DMS79 treated with DMSO at 0.1 percent for 48 hours (cell line): ENCODE results near the gene SPINDOC.

ENCODE experiments used
- DNase-seq: peaks from one replicate; lab custom pipeline; 2025; lab: John Stamatoyannopoulos, UW

SPINDOC gene

GRCh38 chr11:63834535-63835157 lies 21.4 kb downstream of the SPINDOC start:
- no peak for DNase-seq

DNA sequence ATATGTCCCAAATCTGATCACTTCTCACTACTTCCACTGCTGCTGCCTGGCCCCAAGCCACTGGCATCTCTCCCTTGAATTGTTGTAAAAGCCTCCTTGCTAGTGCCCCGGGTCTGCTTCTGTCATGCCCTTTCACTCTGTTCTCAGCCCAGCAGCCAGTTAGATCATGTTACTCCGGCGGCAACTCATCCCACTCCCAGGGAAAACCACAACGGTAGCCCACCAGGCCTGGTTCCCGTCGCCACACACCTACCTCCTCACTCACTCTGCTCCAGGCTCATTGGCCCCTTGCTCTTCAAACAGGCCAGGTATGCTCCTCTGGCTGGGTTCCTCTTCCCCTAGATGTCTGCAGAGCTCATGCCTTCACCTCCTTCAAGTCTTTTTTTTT lies 21.9 kb downstream of the SPINDOC start:
- DNase-seq, result no peak

DNA sequence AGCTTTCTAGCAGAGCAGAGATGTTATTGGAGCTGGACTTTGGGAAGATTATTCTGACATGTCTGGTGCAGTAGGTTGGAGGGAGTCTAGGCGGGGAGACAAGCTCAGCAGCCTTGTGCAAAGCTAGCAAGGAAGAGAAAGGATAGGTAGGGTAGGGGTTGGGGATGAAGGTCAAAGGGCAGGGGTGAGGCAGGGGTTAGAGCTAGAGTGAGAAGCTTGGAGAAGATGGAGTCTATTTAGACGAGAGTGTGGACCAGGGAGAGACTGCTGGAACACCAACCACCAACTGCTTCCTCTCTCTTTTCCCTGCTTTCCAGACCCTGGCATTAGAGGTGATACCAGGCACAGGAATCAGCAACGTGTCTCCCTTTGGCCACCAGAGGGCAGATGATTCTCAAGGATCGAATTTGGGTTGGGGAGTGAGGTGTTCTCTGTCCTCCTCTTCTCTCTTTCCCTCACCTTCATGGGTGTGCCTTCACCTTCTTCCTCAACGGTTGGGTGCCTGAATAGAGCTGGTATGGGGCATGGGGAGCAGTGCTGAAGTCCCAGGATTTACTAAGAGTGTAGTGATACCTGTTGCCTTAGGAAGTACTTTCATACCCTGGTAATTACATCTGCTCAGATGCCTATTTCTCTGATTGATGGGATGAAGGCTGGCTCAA lies 23.9 kb downstream of the SPINDOC start:
- peak; percentile 84 for DNase-seq

- DNase-seq, result peak; percentile 24
These were observed 24.5 kb downstream of the SPINDOC start for GRCh38 chr11:63837739-63838138.

- DNase-seq, result no peak
These were observed 25.0 kb downstream of the SPINDOC start for GRCh38 chr11:63838150-63838677.

- DNase-seq, result peak; percentile 100
These were observed 25.6 kb downstream of the SPINDOC start, which contains the start of gene MARK2 for GRCh38 chr11:63838678-63839507. Gene MARK2 (plus strand): TSS chr11:63839110. CDS start chr11:63839507, 397 bp downstream.

- DNase-seq, result peak; percentile 38
These were observed 26.5 kb downstream of the SPINDOC start for GRCh38 chr11:63839508-63840355.

DNA sequence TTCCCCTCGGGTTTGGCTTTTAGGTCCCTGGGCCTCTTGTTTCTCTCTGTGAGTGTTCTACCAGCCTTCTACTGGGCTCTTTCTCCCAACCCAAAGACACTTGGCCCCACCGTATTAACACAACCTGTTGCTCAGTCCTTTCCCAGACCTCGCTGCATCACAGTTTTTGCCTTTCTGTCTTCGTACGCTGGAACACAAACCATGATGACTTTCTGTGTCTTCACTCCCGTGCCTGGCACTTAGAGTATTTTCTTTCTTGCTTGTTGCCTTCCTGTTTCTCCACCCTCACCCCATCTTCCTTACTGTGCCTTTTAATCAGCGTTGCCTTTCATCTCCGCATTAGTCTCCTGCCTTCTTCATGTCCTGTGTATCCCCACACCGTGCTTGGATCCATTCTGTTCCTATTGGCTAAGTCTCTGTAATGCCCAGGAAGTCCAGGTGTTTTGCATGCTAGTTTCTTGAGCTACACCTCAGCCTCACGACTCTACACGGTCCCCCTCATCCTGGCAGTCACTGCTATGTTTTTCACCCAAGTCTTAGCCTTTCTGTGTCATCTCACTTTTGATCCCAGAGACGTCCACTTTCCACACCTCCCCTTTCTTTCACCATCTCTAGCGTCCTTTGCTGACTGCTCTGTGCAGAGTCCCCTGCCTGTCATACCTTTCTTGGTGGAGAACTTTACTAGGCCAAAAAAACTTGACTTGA lies 27.3 kb downstream of the SPINDOC start:
- DNase-seq, result no peak

- DNase-seq, result peak; percentile 75
These were observed 28.3 kb downstream of the SPINDOC start for GRCh38 chr11:63841554-63841953.

DNA sequence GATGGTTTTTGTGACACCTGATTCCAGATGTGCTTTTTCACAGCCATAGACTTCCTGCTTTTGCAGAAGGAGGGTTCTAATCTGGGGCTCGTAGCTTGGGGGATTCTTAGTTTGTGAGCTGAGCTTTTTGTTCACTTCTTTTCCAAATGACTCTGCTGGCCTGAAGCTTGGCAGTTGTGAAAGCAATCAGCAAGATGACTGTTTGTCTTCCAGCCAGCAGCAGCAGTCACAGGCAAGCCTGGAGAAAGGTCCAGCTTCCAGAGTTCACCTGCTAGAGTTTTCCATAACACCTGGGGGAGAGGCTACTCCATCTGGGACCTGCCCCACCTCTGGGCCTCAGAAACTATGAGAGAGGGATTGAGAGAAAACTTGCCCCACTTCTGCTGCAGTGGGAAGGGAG lies 29.8 kb downstream of the SPINDOC start:
- no peak for DNase-seq

DNA sequence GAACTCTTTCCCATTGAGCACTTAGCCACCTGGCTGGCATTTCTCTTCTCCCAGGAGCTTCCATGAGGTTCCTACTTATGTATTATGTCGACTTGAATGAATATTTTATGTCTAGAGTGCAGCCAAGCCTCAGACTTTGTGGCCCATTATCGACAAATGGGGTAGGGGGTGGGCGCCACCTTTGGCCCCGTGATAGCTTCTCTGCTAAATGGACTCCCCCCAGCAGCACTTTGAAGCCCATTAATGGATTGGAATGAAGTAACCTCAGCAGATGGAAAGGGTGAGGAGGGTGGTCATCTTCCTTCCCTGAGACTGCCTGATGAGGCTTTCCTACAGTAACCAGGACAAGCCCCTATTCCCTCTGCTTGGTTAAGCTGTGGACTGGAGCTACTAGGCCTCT lies 31.6 kb downstream of the SPINDOC start:
- DNase-seq, result no peak

- no peak for DNase-seq
These were observed 32.0 kb downstream of the SPINDOC start for GRCh38 chr11:63845303-63845702.

- DNase-seq, result no peak
These were observed 32.7 kb downstream of the SPINDOC start for GRCh38 chr11:63845911-63846310.

GRCh38 chr11:63846897-63847296 lies 33.6 kb downstream of the SPINDOC start:
- no peak for DNase-seq

DNA sequence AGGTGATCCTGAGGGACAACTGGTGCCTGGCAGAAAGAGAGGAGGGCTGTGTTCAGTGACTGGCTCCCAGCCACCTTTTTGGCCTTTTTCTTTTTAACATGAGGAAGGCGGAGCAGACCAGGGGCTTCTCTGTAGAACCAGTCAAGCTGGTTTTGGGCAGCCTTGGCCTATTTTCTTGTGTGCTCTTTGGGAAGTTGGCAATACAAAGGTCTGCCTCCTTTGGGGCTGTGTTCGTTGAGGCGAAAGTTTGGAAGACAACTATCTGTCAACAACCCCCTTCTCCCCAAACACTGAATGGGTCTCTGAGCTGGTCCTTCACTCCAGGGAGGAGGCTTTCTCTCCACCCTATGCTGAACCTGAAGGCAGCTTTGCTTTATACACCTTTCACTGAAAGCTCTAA lies 34.1 kb downstream of the SPINDOC start:
- DNase-seq, result peak; percentile 78

GRCh38 chr11:63849691-63850090 lies 36.4 kb downstream of the SPINDOC start:
- DNase-seq, result no peak

DNA sequence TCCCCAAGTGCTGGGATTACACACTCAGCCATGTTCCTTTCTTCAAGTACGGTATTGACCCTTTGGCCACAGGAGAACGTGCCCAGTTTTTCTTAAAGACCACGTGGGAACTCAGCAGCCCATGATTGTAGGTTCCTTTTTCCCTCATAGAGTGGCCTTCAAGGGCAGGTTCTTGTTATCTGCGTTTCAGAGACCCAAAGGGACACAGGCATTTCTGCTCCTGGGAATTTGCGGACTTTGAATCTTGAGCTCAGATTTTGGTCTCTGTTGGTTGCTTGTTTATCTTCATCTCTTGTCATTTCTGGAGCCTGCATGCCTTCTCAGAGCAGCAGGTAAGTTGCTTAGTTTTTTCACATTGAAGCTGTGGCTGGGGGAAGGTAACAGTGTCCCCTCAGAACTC lies 37.7 kb downstream of the SPINDOC start:
- no peak for DNase-seq

DNA sequence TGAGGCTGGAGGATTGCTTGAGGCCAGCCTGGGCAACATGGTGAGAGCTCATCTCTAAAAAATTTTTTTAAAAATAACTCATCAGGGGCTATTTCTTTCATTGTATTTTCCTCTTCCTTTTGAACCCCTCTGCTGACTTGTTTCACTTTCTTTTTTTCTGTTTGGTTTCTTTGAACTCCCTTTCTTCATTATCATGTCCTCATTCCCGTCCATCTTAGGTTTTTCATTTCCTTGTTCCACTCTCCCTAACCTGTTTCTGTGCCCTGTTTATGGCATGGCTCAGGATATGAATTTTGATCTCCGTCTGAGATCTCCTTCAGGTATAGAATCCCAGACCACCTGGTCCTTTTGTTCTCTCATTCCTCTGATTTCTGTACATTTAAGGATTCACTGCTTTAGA lies 38.1 kb downstream of the SPINDOC start:
- no peak for DNase-seq

DNA sequence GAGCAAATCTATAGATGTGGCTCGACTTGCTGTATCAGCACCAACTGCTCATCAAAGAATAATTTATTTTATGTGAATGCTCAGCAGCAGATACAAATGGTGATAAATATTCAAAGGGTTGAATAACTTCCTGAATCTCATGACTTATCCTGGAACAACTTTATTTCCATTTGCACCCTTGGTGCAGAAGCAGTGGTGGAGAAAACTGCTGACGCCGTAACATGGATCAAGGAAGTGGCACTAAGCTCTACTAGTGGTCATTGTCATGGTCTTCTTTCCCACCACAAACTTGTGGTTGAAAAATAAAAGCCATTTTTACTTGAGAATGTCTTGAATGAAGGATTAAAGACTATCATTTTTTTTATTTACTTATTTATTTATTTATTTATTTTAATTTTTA lies 40.2 kb downstream of the SPINDOC start:
- DNase-seq, result no peak

DNA sequence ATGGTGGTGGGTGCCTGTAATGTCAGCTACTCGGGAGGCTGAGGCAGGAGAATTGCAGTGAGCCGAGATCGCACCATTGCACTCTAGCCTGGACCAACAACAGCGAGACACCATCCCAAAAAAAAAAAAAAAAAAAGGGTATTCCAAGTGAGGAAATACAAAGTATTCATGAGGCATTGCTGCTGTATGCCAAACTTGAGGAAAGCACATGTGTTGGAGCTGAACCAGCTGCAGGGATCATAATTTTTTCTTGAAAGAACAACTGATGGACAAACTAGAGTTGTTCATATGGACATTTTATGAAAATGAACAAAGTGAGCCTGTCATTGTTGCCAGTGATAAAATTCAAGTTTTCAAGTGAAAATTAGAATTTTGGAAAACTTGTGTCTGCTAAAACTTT lies 41.4 kb downstream of the SPINDOC start:
- no peak for DNase-seq

- DNase-seq, result no peak
These were observed 42.7 kb downstream of the SPINDOC start for GRCh38 chr11:63855975-63856374.
